ENCODE data around the gene MARCHF2.

MARCHF2 gene

GRCh38 chr19:8423817-8424223 lies 10.7 kb downstream of the MARCHF2 start (continued):
- no peak for TF ChIP-seq PRDM2 (tag by site-specific recombination; IDR thresholded peaks at IDR 0.05; ENCODE audit: borderline replicate concordance)
- 0 out of 2 replicates have a peak, but pooled peaks have one; percentile 38 for TF ChIP-seq ZSCAN23 (tag by site-specific recombination; IDR thresholded peaks at IDR 0.05)
- TF ChIP-seq SALL2 (tag by site-specific recombination; IDR thresholded peaks at IDR 0.05; ENCODE audit: borderline replicate concordance): no peak
- TF ChIP-seq ZSCAN4 (tag by site-specific recombination; IDR thresholded peaks at IDR 0.05): no peak
- TF ChIP-seq ZEB2 (tag by site-specific recombination; IDR thresholded peaks at IDR 0.05): peak; percentile 93
- no peak for TF ChIP-seq ZNF174 (tag by site-specific recombination; IDR thresholded peaks at IDR 0.05)
- TF ChIP-seq ZBTB44 (tag by site-specific recombination; IDR thresholded peaks at IDR 0.05): no peak
- no peak for TF ChIP-seq ZNF302 (tag by site-specific recombination; IDR thresholded peaks at IDR 0.05; ENCODE audit: low read depth)
- TF ChIP-seq ZXDB (tag by site-specific recombination; IDR thresholded peaks at IDR 0.05): peak; percentile 29; the same call in 1 of the 2 replicates
- TF ChIP-seq KLF1 (tag by site-specific recombination; IDR thresholded peaks at IDR 0.05): no peak
- no peak for TF ChIP-seq ZNF521 (tag by site-specific recombination; IDR thresholded peaks at IDR 0.05)
- TF ChIP-seq KLF8 (tag by site-specific recombination; IDR thresholded peaks at IDR 0.05): 0 out of 2 replicates have a peak, but pooled peaks have one; percentile 72
- peak; percentile 44; the same call in 1 of the 2 replicates for TF ChIP-seq ZNF558 (tag by site-specific recombination; IDR thresholded peaks at IDR 0.05)
- TF ChIP-seq HOXC10 (CRISPR knock-in tag; IDR thresholded peaks at IDR 0.05): no peak
- TF ChIP-seq ZNF280C (tag by site-specific recombination; IDR thresholded peaks at IDR 0.05): no peak
- peak; percentile 73 for TF ChIP-seq KLF10 (tag by site-specific recombination; IDR thresholded peaks at IDR 0.05)
- TF ChIP-seq ZNF510 (tag by site-specific recombination; IDR thresholded peaks at IDR 0.05; ENCODE audit: insufficient replicate concordance): no peak
- no peak for TF ChIP-seq ZNF132 (tag by site-specific recombination; IDR thresholded peaks at IDR 0.05; ENCODE audit: borderline replicate concordance)
- no peak for TF ChIP-seq ZNF677 (tag by site-specific recombination; IDR thresholded peaks at IDR 0.05)
- no peak for TF ChIP-seq AEBP2 (tag by site-specific recombination; IDR thresholded peaks at IDR 0.05; ENCODE audit: borderline replicate concordance)
- TF ChIP-seq ZNF112 (tag by site-specific recombination; IDR thresholded peaks at IDR 0.05): no peak
- TF ChIP-seq ZNF354C (tag by site-specific recombination; IDR thresholded peaks at IDR 0.05; ENCODE audit: borderline replicate concordance, low read depth): no peak
- no peak for TF ChIP-seq ZNF623 (tag by site-specific recombination; IDR thresholded peaks at IDR 0.05)
- no peak for TF ChIP-seq ZNF239 (tag by site-specific recombination; IDR thresholded peaks at IDR 0.05)
- no peak for TF ChIP-seq PBX3 (CRISPR knock-in tag; IDR thresholded peaks at IDR 0.05)
- peak; percentile 70; the same call in 1 of the 2 replicates for TF ChIP-seq ZNF600 (tag by site-specific recombination; IDR thresholded peaks at IDR 0.05)
- peak; percentile 61; the same call in 1 of the 2 replicates for TF ChIP-seq PRDM1 (tag by site-specific recombination; IDR thresholded peaks at IDR 0.05)
